SIG-M5 treated with dmso at 0.1 percent for 504 hours (cell line): Measurements from ENCODE around the gene MYOD1.

Experiments used
- DNase-seq: peaks from one replicate; lab custom pipeline; 2025; ENCODE audit not compliant: unreplicated experiment; lab: John Stamatoyannopoulos, UW

The MYOD1 gene

DNA sequence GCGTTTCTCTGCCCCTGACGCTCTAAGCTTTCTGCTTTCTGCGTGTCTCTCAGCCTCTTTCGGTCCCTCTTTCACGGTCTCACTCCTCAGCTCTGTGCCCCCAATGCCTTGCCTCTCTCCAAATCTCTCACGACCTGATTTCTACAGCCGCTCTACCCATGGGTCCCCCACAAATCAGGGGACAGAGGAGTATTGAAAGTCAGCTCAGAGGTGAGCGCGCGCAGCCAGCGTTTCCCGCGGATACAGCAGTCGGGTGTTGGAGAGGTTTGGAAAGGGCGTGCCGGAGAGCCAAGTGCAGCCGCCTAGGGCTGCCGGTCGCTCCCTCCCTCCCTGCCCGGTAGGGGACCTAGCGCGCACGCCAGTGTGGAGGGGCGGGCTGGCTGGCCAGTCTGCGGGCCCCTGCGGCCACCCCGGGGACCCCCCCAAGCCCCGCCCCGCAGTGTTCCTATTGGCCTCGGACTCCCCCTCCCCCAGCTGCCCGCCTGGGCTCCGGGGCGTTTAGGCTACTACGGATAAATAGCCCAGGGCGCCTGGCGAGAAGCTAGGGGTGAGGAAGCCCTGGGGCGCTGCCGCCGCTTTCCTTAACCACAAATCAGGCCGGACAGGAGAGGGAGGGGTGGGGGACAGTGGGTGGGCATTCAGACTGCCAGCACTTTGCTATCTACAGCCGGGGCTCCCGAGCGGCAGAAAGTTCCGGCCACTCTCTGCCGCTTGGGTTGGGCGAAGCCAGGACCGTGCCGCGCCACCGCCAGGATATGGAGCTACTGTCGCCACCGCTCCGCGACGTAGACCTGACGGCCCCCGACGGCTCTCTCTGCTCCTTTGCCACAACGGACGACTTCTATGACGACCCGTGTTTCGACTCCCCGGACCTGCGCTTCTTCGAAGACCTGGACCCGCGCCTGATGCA lies at the start of gene MYOD1:
Gene MYOD1 (plus strand): TSS at position 544 of the 910 bp plus-strand sequence. CDS start 212 bp downstream, at position 756.
- no peak for DNase-seq

DNA sequence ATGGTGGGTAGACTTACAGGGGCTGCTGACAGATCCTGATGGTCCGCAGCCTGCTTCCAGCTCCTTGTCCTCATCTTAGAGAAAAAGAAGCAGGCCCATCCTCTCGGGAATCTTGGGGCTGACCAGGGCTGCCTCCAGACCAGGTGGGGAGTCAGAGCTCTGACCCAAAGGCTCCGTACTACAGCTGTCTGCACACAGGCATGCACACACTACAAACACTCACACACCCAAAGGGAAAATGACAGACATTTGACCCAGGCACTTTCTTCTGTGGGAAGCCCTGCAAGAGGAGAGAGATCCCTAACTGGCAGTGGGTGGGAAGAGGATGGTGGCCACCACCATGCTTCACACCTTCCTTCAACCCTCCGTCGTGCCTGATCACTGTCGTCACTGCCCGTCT lies 46.9 kb upstream of the MYOD1 start:
- no peak for DNase-seq

GRCh38 chr11:17673951-17674350 lies 45.4 kb upstream of the MYOD1 start:
- DNase-seq, result no peak

- no peak for DNase-seq
These were observed 36.5 kb upstream of the MYOD1 start for GRCh38 chr11:17682848-17683247.

DNA sequence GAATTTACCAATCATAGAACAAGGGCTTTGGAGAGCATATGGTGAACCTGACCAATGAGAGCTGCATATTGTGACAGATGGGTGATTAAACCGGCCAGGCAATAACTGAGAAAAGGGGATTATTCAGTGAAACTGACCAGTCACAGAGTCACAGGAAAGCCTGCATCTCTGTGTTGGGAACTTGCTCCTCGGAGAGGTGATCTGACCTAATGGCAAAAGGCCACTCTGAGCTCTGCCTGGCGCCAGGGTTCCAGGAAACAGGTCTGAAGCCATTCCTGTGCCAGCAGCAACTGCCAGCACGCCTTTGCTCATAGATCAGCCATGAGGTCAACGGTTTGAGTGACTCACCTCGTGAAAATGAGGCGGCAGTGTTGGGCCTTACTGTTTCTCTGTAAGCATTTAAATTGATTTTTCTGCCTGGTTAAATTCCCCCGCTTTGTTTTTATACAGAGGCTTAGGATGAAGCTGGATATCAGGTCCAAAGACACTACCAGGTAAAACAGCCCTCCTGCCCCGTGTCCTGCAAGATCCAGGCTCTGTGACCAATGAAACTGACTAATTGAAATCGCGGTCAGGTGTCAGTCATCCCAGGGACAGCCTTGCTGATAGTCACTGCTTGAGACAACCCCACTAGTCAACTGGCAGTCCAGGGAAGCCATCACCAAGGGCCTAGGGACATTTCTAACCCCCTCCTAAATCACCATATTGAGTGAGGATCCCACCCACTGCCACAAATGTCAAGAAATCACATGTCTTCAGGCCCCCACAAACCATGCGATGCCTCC lies 35.8 kb upstream of the MYOD1 start:
- no peak for DNase-seq

- DNase-seq, result no peak
These were observed 34.8 kb upstream of the MYOD1 start for GRCh38 chr11:17684550-17684949.

DNA sequence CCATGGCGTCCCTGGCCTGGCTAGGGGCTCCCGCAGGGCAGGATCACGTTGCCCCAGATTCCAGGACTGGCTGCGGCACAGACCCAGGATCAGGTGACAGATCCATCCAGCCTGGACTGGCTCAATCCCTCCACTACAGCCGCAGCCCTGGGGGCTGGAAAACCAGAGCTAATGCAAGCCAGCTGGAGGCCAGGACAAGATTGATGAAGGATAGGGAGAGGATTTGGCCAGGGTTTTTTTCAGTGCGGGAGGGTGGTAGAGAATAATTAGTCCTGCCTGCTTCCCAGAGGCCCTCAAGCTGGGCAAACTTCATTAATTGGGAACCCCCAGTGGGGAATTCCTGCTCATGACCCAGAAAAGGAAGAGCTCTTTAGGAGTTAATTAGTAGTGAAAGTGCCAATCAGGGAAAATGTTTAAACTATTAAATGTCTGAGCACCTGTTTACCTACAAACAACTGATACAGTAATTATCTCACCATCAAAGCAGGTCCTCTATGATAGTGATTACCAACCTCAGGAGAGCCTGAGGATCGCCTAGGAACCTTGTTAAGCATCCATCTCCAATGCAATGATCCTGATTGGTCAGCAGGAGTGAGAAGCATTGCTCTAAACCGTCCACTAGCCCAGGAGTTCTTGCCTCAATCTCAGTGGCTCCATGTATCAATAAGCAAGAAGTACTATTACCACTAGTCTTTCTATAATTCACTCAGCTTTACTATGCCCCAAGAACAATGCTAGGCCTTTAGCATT lies 33.0 kb upstream of the MYOD1 start:
- DNase-seq, result no peak

DNA sequence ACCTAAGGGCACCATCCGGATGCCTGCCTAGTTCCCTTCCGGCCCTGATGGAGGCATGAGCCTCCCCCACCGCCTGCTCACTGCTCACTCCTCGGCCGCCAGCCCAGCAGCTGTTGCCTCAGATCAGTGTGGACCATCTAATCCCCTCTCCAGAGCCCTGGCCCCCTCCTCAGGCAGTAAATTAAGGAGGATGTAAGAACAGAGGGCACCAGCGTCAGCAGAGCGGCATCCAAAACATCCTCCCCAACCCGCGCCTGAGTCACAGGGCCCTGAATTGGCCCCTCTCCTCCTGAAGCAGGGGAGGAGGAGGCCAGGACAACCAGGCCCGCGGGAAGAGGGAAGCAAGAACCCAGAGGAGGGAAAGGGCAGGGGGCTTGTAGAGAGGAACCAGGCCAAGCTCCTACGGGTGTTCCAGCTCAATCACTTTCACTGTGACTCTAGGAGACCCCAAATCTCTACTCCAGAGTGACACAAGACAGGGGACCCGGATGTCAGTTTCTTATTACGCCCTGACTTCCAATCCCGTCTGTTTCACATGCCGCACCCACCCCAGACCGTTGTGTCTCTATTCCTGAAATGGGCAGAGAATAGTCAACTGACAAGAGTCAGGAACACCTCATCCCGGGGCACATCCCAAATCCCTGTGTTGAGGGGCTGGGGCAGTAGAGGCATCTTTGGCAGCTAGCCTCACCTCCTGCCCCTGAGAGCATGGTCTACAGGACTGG lies 31.3 kb upstream of the MYOD1 start:
- no peak for DNase-seq

GRCh38 chr11:17691550-17691949 lies 27.8 kb upstream of the MYOD1 start:
- DNase-seq, result no peak

- DNase-seq, result no peak
These were observed 27.4 kb upstream of the MYOD1 start for GRCh38 chr11:17691976-17692375.

- no peak for DNase-seq
These were observed 26.4 kb upstream of the MYOD1 start for GRCh38 chr11:17692931-17693330.

GRCh38 chr11:17693531-17693930 lies 25.8 kb upstream of the MYOD1 start:
- DNase-seq, result no peak

GRCh38 chr11:17694494-17695110 lies 24.8 kb upstream of the MYOD1 start:
- no peak for DNase-seq

DNA sequence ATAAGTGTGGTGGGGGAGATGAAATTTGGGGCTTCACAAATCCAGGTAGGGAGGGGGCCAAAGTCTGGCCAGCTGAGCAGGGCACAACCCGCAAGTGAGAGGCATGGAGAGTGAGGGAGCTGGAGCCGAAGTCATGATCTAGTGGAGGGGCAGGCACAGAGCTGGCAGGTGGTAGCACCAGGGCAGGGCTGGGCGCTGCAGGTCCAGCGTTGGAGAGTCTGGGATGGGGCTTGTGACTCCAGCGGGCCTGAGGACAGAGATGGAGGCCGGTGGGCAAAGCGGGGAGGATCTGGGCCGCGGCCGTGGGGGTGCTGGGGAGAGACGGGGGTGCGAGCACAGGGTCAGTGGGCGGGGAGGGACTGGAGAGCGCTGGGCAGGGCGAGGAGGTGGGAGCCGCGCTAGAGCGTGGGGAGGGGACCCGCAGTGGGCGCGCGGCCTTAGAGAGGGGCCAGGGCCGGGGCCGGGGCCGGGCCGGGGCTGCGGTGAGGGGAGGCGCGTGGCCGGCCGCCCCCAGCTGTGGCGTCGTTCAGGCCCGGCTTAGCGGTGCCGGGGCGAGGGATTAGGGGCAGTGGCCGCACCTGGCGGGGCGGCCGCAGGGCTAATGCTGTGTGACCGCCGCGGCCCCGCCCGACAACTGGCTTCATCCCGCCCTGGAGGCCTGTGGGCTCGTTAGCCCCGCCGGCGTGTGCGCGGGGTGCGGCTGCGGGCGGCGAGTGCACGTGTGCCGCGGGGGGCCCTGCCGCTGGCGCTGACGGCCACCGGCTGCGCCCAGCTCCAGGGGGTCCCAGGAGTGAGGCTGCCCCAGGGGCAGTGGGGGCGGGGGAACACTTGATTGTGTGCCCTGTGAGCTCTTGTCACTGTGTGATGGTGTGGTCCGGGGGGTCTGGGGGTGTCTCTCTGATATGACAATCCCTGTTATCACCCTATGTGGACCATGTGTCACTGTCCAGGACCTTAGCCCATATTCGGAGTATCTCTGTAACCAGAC lies 23.6 kb upstream of the MYOD1 start:
- no peak for DNase-seq

DNA sequence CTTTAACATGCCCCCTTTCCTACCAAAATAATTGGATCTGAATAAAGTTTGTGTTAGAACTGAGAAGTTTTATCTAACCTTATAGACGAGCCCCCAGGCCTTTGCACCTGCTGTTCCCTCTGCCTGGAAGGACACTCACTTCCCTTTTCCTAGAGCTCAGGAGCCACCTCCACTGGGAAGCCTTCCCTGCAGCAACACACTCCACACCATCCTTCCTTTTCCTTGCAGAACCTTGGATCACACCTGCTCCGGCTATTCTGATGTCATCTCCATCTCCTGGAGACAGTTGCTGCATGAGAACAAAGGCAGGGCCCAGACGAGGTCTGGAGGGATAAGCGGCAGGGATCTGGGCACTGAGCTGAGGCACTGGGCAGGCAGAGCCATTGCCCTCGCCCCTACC lies 22.6 kb upstream of the MYOD1 start:
- no peak for DNase-seq

GRCh38 chr11:17697175-17697949 lies 22.0 kb upstream of the MYOD1 start:
- DNase-seq, result no peak

DNA sequence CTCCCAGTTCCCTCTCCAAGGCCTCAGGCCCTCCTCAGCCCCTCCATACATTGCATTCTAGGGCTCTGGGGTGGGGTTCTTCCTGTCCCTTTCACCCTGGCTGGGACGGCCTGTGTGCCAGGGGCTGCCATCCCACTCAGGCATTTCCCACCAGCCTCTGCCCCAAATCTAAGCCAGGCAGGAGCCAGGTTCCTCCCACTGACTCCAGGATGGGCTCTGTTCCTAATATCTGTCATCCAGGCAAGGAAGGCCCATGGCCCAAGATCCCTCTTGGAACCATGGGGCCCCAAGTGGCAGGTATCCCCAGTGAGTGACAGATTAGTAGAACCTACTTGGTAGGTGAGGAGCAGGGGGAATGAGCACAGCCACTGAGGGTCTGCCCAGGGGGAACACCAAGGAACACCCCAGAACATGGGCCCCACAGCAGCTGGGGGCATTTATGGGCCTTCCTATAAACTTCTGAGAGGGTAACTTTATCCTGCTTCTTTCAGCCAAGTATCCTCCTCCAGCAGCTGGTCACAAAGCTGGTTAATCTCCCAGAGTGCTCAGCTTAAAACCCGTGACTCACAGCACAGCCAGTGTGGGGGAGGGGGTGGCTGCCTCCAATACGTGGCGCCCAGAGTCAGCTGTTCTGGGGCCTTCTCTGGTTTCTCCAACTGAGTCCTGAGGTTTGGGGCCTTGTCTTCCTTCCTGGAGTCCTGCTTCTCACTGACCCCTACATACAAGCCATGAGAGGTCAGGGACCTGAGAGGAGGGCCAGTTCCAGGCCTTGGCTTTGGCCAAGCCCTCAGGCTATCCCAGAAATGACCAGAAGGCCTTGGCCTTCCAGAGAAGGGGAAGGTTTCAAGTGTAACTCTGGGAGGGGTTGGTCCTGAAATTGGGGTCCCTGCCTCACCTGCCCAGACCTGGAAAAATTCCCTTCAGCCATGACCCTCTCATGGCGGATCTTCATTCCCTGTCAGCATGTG lies 19.9 kb upstream of the MYOD1 start:
- DNase-seq, result no peak
